HL-60 (cell line): Measurements from ENCODE around the gene MTCL1.

ENCODE experiments used
- DNase-seq, 2 experiments: peaks; one replicate each; pipeline ENCODE4 v3.0.0-alpha.2; 2010 to 2020; ENCODE audit warnings: low read depth in 1 of 2, low spot score in 1 of 2
- H3K27ac ChIP-seq: fragments of 250-450 bp; sonication (Bioruptor Pico); replicated peaks from 2 replicates; pipeline ENCODE4 v1.5.1; 2020; ENCODE audit warnings: mild to moderate bottlenecking, moderate library complexity
- H3K27me3 ChIP-seq: fragments of 250-450 bp; sonication (Bioruptor Pico); 2 replicates; pipeline ENCODE4 v1.5.1; 2021; ENCODE audit warnings: mild to moderate bottlenecking, moderate library complexity; ENCODE audit not compliant: insufficient read depth, poor library complexity, severe bottlenecking
- H3K4me3 ChIP-seq: replicated peaks from 2 replicates; pipeline ENCODE4 v1.5.1; 2011; ENCODE audit warnings: mild to moderate bottlenecking, control low read depth, low read length; ENCODE audit not compliant: insufficient read depth
- CTCF ChIP-seq: IDR thresholded peaks from one replicate; pipeline ENCODE4 v1.5.1; 2011; ENCODE audit warnings: low read length, control low read depth, inconsistent platforms; ENCODE audit not compliant: insufficient read depth
- GABPA ChIP-seq: IDR thresholded peaks from 2 replicates; pipeline ENCODE4 v1.6.1; 2012; ENCODE audit warnings: low read depth
- POLR2AphosphoS5 ChIP-seq: IDR thresholded peaks from 2 replicates; pipeline ENCODE4 v1.6.1; 2012; ENCODE audit warnings: low read depth
- SPI1 ChIP-seq: IDR thresholded peaks from 2 replicates; pipeline ENCODE4 v1.6.1; 2012; ENCODE audit warnings: low read depth, mild to moderate bottlenecking, borderline replicate concordance
- TF ChIP-seq, protein P1 (sequence below): IDR thresholded peaks from 2 replicates; pipeline ENCODE4 v1.6.1; 2012; ENCODE audit warnings: low read depth; ENCODE audit not compliant: insufficient replicate concordance

Gene MTCL1

GRCh38 chr18:8820396-8821082, 115.2 kb downstream of the MTCL1 start:
- TF ChIP-seq GABPA (no peak), SPI1 (no peak), CTCF (no peak), POLR2AphosphoS5 (no peak)
- TF ChIP-seq, protein P1, sequence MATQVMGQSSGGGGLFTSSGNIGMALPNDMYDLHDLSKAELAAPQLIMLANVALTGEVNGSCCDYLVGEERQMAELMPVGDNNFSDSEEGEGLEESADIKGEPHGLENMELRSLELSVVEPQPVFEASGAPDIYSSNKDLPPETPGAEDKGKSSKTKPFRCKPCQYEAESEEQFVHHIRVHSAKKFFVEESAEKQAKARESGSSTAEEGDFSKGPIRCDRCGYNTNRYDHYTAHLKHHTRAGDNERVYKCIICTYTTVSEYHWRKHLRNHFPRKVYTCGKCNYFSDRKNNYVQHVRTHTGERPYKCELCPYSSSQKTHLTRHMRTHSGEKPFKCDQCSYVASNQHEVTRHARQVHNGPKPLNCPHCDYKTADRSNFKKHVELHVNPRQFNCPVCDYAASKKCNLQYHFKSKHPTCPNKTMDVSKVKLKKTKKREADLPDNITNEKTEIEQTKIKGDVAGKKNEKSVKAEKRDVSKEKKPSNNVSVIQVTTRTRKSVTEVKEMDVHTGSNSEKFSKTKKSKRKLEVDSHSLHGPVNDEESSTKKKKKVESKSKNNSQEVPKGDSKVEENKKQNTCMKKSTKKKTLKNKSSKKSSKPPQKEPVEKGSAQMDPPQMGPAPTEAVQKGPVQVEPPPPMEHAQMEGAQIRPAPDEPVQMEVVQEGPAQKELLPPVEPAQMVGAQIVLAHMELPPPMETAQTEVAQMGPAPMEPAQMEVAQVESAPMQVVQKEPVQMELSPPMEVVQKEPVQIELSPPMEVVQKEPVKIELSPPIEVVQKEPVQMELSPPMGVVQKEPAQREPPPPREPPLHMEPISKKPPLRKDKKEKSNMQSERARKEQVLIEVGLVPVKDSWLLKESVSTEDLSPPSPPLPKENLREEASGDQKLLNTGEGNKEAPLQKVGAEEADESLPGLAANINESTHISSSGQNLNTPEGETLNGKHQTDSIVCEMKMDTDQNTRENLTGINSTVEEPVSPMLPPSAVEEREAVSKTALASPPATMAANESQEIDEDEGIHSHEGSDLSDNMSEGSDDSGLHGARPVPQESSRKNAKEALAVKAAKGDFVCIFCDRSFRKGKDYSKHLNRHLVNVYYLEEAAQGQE: no peak
- Histone ChIP-seq H3K4me3 (no peak overlapping the region), H3K27me3 (peaks cover 7% of the 10 kb centered on the region), H3K27ac (no peak overlapping the region)
- no peak for DNase-seq

DNA sequence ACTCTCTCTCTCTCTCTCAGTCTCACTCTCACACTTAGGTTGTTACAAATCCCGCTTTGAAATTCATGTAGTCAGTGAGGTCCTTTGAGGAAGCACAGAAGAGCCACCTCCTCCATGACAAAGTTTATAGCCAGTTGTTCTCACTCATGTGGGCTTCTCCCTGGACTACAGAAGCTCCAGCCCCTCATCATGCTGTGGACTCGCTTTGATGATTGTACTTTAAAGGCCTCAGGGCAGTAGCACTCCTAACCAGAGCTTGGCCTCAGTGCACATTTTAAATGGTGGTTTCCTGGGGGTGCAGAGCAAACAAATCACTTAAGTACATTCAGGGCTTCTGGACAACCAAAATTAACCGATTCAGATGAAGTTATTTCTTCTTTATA, 115.7 kb downstream of the MTCL1 start:
- peaks cover 7% of the 10 kb centered on the region for H3K27me3 ChIP-seq
- H3K4me3 ChIP-seq: no peak overlapping the region
- no peak overlapping the region for H3K27ac ChIP-seq
- TF ChIP-seq SPI1: no peak
- no peak for TF ChIP-seq CTCF
- TF ChIP-seq GABPA: no peak
- no peak for TF ChIP-seq POLR2AphosphoS5
- TF ChIP-seq, protein P1: no peak
- DNase-seq: no peak

DNA sequence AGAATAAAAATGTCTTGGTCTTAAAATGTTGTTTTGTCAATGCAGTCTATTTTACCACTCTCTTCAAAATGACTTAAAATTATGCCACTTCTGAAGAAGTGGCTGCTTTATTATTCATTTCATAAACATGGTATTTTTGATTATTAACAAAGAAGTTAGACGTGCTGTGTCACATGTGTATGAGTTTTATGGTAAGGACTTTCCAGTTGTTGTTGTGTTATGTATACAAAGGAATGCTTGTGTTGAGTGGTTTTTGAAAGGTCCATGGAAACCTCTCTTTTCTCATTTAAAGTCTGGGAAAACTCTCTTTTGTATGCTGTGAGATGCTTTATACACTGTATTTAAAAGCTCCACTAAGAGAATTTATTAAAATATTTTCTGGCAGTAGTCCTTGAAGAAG, 116.2 kb downstream of the MTCL1 start:
- no peak for DNase-seq
- TF ChIP-seq, protein P1: no peak
- no peak for TF ChIP-seq SPI1
- no peak for TF ChIP-seq CTCF
- TF ChIP-seq GABPA: no peak
- TF ChIP-seq POLR2AphosphoS5: no peak
- H3K27ac ChIP-seq: no peak overlapping the region
- H3K4me3 ChIP-seq: no peak overlapping the region
- H3K27me3 ChIP-seq: peaks cover 6% of the 10 kb centered on the region
